NCI-H510A treated with DMSO at 0.1 percent for 48 hours (cell line): ENCODE measurements around the gene EPB41L3.
A peak's percentile ranks its signal among the peaks of the same experiment; 100 is the strongest.
"Not testable (repeated sequence)": the region's sequence is repeated elsewhere in the genome, so short reads cannot be mapped to it uniquely, and the experiment has no call there.

ENCODE experiments used
- DNase-seq: peaks from one replicate; lab custom pipeline; 2025; lab: John Stamatoyannopoulos, UW

Gene EPB41L3

GRCh38 chr18:5496305-5496704, 47.5 kb downstream of the EPB41L3 start:
- DNase-seq: no peak

- DNase-seq: no peak
Measured at GRCh38 chr18:5490753-5491480, 52.9 kb downstream of the EPB41L3 start.

GRCh38 chr18:5488844-5489243, 55.0 kb downstream of the EPB41L3 start:
- no peak for DNase-seq

- DNase-seq: not testable (repeated sequence)
Measured at GRCh38 chr18:5488044-5488443, 55.8 kb downstream of the EPB41L3 start.

GRCh38 chr18:5484526-5484925, 59.3 kb downstream of the EPB41L3 start:
- DNase-seq: no peak

GRCh38 chr18:5481621-5482020, 62.2 kb downstream of the EPB41L3 start:
- DNase-seq: no peak

- DNase-seq: peak; percentile 51
Measured at GRCh38 chr18:5478261-5478660, 65.5 kb downstream of the EPB41L3 start.

- peak; percentile 35 for DNase-seq
Measured at GRCh38 chr18:5476961-5477800, 66.6 kb downstream of the EPB41L3 start.

GRCh38 chr18:5475267-5475666, 68.5 kb downstream of the EPB41L3 start:
- DNase-seq: no peak

GRCh38 chr18:5469340-5469739, 74.5 kb downstream of the EPB41L3 start:
- DNase-seq: no peak

- DNase-seq: no peak
Measured at GRCh38 chr18:5468394-5468793, 75.4 kb downstream of the EPB41L3 start.

- DNase-seq: peak; percentile 16
Measured at GRCh38 chr18:5467671-5468070, 76.1 kb downstream of the EPB41L3 start.

GRCh38 chr18:5466256-5466655, 77.5 kb downstream of the EPB41L3 start:
- DNase-seq: no peak

GRCh38 chr18:5464251-5464650, 79.5 kb downstream of the EPB41L3 start:
- no peak for DNase-seq

- no peak for DNase-seq
Measured at GRCh38 chr18:5463831-5464230, 80.0 kb downstream of the EPB41L3 start.

GRCh38 chr18:5463390-5463789, 80.4 kb downstream of the EPB41L3 start:
- DNase-seq: no peak

- no peak for DNase-seq
Measured at GRCh38 chr18:5462227-5462626, 81.6 kb downstream of the EPB41L3 start.

GRCh38 chr18:5461041-5461440, 82.8 kb downstream of the EPB41L3 start:
- no peak for DNase-seq

- DNase-seq: no peak
Measured at GRCh38 chr18:5457462-5457957, 86.3 kb downstream of the EPB41L3 start.

GRCh38 chr18:5456577-5457461, 87.0 kb downstream of the EPB41L3 start:
- no peak for DNase-seq

GRCh38 chr18:5455674-5456073, 88.1 kb downstream of the EPB41L3 start:
- no peak for DNase-seq

- DNase-seq: no peak
Measured at GRCh38 chr18:5452943-5453443, 90.8 kb downstream of the EPB41L3 start.
